Inferior parietal cortex (tissue), 1 donor: ENCODE results near the gene ABHD12.
"Not testable (repeated sequence)": the region's sequence is repeated elsewhere in the genome, so short reads cannot be mapped to it uniquely, and the experiment has no call there.

Experiments used
- DNase-seq: peaks from one replicate; pipeline ENCODE4 v3.0.0-alpha.2; 2016; ENCODE audit errors: extremely low spot score

Gene ABHD12

GRCh38 chr20:25390538-25391528 is at the start of gene ABHD12:
TSS of gene ABHD12 (minus strand) at chr20:25390835. CDS start at chr20:25390703, 132 bp downstream.
- DNase-seq: peak; percentile 92

GRCh38 chr20:25439328-25439727 is 48.7 kb upstream of the ABHD12 start:
- no peak for DNase-seq

GRCh38 chr20:25437153-25437581 is 46.5 kb upstream of the ABHD12 start:
- DNase-seq: no peak

GRCh38 chr20:25424536-25424935 is 33.9 kb upstream of the ABHD12 start:
- DNase-seq: no peak

GRCh38 chr20:25422032-25422431 is 31.4 kb upstream of the ABHD12 start:
- no peak for DNase-seq

GRCh38 chr20:25421102-25421501 is 30.5 kb upstream of the ABHD12 start:
- no peak for DNase-seq

- no peak for DNase-seq
Measured at GRCh38 chr20:25418776-25419175, 28.1 kb upstream of the ABHD12 start.

GRCh38 chr20:25408890-25409289 is 18.3 kb upstream of the ABHD12 start:
- DNase-seq: no peak

GRCh38 chr20:25408170-25408547 is 17.5 kb upstream of the ABHD12 start:
- DNase-seq: no peak

GRCh38 chr20:25407311-25408169 is 16.9 kb upstream of the ABHD12 start, which contains the start of gene GINS1:
TSS of gene GINS1 (plus strand) at chr20:25407673. CDS start at chr20:25407821, 148 bp downstream.
- DNase-seq: peak; percentile 89

GRCh38 chr20:25402583-25402982 is 11.9 kb upstream of the ABHD12 start:
- no peak for DNase-seq

GRCh38 chr20:25400291-25400732 is 9.7 kb upstream of the ABHD12 start:
- not testable (repeated sequence) for DNase-seq

- DNase-seq: peak; percentile 95
Measured at GRCh38 chr20:25399037-25399430, 8.4 kb upstream of the ABHD12 start.

- DNase-seq: no peak
Measured at GRCh38 chr20:25398376-25399036, 7.9 kb upstream of the ABHD12 start.

- DNase-seq: no peak
Measured at GRCh38 chr20:25397821-25398220, 7.2 kb upstream of the ABHD12 start.

- DNase-seq: no peak
Measured at GRCh38 chr20:25397096-25397495, 6.5 kb upstream of the ABHD12 start.

GRCh38 chr20:25394996-25395395 is 4.4 kb upstream of the ABHD12 start:
- DNase-seq: no peak

GRCh38 chr20:25394276-25394675 is 3.6 kb upstream of the ABHD12 start:
- DNase-seq: no peak

- no peak for DNase-seq
Measured at GRCh38 chr20:25389858-25390537, 637 bp downstream of the ABHD12 start.

GRCh38 chr20:25389401-25389857 is 1.2 kb downstream of the ABHD12 start:
- DNase-seq: peak; percentile 23
